Neural crest cell (in vitro differentiated cells): Measurements from ENCODE around the gene MYH9. TPM values are rescaled to one million over a fixed set of nuclear protein-coding genes. Genes with fewer than 3 reads are reported as not detected.

Source experiments
- DNase-seq: peaks from one replicate; pipeline ENCODE4 v3.0.0; 2021; ENCODE audit warnings: low read depth, mixed read lengths, low spot score
- H3K27ac Mint-ChIP-seq: one replicate; pipeline ENCODE4 v1.8.0; 2021; ENCODE audit warnings: mild to moderate bottlenecking, mixed read lengths; ENCODE audit not compliant: unreplicated experiment
- H3K27me3 Mint-ChIP-seq: 2 replicates; pipeline ENCODE4 v1.8.0; 2021; ENCODE audit warnings: low read depth, mild to moderate bottlenecking, mixed read lengths
- H3K36me3 Mint-ChIP-seq: 2 replicates; pipeline ENCODE4 v1.8.0; 2021; ENCODE audit warnings: low read depth, mild to moderate bottlenecking, mixed read lengths
- H3K4me1 Mint-ChIP-seq: 2 replicates; pipeline ENCODE4 v1.8.0; 2021; ENCODE audit warnings: mixed read lengths
- H3K4me3 Mint-ChIP-seq: one replicate; pipeline ENCODE4 v1.8.0; 2021; ENCODE audit warnings: mild to moderate bottlenecking, mixed read lengths
- H3K9me3 Mint-ChIP-seq: 2 replicates; pipeline ENCODE4 v1.8.0; 2021; ENCODE audit warnings: mixed read lengths
- CTCF ChIP-seq: fragments of 200-600 bp; sonication (generic); conservative IDR thresholded peaks from 2 replicates; pipeline ENCODE4 v1.5.0; 2021; ENCODE audit warnings: antibody characterized with exemption, mild to moderate bottlenecking
- total RNA-seq: library from RNA; stranded (reverse); gene quantifications from 2 replicates; pipeline ENCODE4 v1.2.1, GENCODE V29; 2021

The MYH9 gene
- total RNA-seq, 1 donor from 2014 or later, result 160 TPM

GRCh38 chr22:36368359-36368983 is 19.3 kb downstream of the MYH9 start:
- Mint-ChIP-seq H3K9me3 (no peaks in the 10 kb centered on the region), H3K27me3 (no peaks in the 10 kb centered on the region), H3K4me1 (peaks cover 83% of the 10 kb centered on the region), H3K27ac (peak overlapping the region; percentile 97), H3K4me3 (peak overlapping the region; percentile 32), H3K36me3 (no peaks in the 10 kb centered on the region)
- no peak for DNase-seq
- TF ChIP-seq CTCF, result peak; percentile 31

GRCh38 chr22:36367479-36367878 is 20.3 kb downstream of the MYH9 start:
- peak overlapping the region; percentile 71 for H3K27ac Mint-ChIP-seq
- H3K4me3 Mint-ChIP-seq, result no peak overlapping the region

GRCh38 chr22:36367066-36367465 is 20.7 kb downstream of the MYH9 start:
- H3K9me3 Mint-ChIP-seq, result no peaks in the 10 kb centered on the region
- H3K36me3 Mint-ChIP-seq, result no peaks in the 10 kb centered on the region
- H3K27ac Mint-ChIP-seq, result peak overlapping the region; percentile 71
- peaks cover 83% of the 10 kb centered on the region for H3K4me1 Mint-ChIP-seq
- DNase-seq, result no peak
- H3K27me3 Mint-ChIP-seq, result no peaks in the 10 kb centered on the region
- no peak overlapping the region for H3K4me3 Mint-ChIP-seq
- TF ChIP-seq CTCF, result no peak

More at GRCh38 chr22:36367479-36367878, 20.3 kb downstream of the MYH9 start:
- DNase-seq, result no peak
- Mint-ChIP-seq H3K4me1 (peaks cover 83% of the 10 kb centered on the region), H3K36me3 (no peaks in the 10 kb centered on the region), H3K9me3 (no peaks in the 10 kb centered on the region), H3K27me3 (no peaks in the 10 kb centered on the region)
- no peak for TF ChIP-seq CTCF

GRCh38 chr22:36366291-36366708 is 21.5 kb downstream of the MYH9 start:
- peak overlapping the region; percentile 38 for H3K4me3 Mint-ChIP-seq

DNA sequence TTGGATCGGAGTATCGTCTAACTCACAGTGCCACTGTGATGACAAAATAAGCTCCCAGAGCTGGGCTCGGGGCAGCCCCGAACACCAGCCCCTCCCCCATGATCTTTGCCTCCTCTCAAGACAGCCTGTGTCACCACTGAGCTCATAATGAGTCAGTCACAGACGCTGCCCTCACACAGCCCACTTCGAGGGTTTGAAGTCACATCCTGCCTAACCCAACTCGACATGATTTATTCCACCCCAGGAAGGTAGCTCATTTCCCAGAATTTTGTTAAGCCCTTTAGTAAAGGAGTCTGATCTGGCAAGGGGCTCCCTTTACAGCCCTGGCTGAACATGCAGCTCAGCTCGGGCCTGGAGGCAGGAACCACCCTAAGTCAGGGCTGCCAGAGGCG is 22.8 kb downstream of the MYH9 start:
- DNase-seq, result no peak

More at GRCh38 chr22:36366291-36366708, 21.5 kb downstream of the MYH9 start:
- Mint-ChIP-seq H3K9me3 (no peaks in the 10 kb centered on the region), H3K36me3 (no peaks in the 10 kb centered on the region), H3K27me3 (no peaks in the 10 kb centered on the region), H3K27ac (peak overlapping the region; percentile 21), H3K4me1 (peaks cover 78% of the 10 kb centered on the region)
- TF ChIP-seq CTCF, result no peak
- DNase-seq, result no peak

More for the DNA sequence above, 22.8 kb downstream of the MYH9 start:
- Mint-ChIP-seq H3K36me3 (no peaks in the 10 kb centered on the region), H3K9me3 (no peaks in the 10 kb centered on the region), H3K4me3 (peak overlapping the region; percentile 68), H3K4me1 (peaks cover 68% of the 10 kb centered on the region), H3K27ac (no peak overlapping the region), H3K27me3 (no peaks in the 10 kb centered on the region)
- no peak for TF ChIP-seq CTCF
